Stimulated activated memory B cell treated with anti-CD40 and anti-IgM and Interleukin-4, amounts not matched to agents 10 μg/mL and 1 μg/mL and 100 μg/mL, for 72 hours (primary cell): Measurements from ENCODE around the gene ZBED1.
A peak's percentile ranks its signal among the peaks of the same experiment; 100 is the strongest.
"Not testable (repeated sequence)": the region's sequence is repeated elsewhere in the genome, so short reads cannot be mapped to it uniquely, and the experiment has no call there.

Source experiments
- ATAC-seq: fragments of 150-1000 bp; cut with Tn5 transposase; 2 replicates; pipeline ENCODE4 v1.10.0; 2021
- H3K27ac Mint-ChIP-seq: one replicate; pipeline ENCODE4 v1.8.0; 2022; ENCODE audit warnings: mild to moderate bottlenecking, mixed read lengths
- H3K27me3 Mint-ChIP-seq: one replicate; pipeline ENCODE4 v1.8.0; 2022; ENCODE audit warnings: mixed read lengths
- H3K36me3 Mint-ChIP-seq: one replicate; pipeline ENCODE4 v1.8.0; 2022; ENCODE audit warnings: mixed read lengths
- H3K4me1 Mint-ChIP-seq: one replicate; pipeline ENCODE4 v1.8.0; 2022; ENCODE audit warnings: mixed read lengths
- H3K4me3 Mint-ChIP-seq: one replicate; pipeline ENCODE4 v1.8.0; 2022; ENCODE audit warnings: mild to moderate bottlenecking, moderate library complexity, mixed read lengths
- H3K9me3 Mint-ChIP-seq: one replicate; pipeline ENCODE4 v1.8.0; 2022; ENCODE audit warnings: mixed read lengths

Gene ZBED1

GRCh38 chrX:2500803-2501558 is at the start of gene ZBED1, which contains the start of gene DHRSX:
ZBED1 (minus strand) TSS chrX:2500976; CDS start chrX:2490719, 10,257 bp downstream.
DHRSX (minus strand) TSS chrX:2500976; CDS start chrX:2500925, 51 bp downstream.
- Mint-ChIP-seq H3K4me1 (peaks cover 36% of the 10 kb centered on the region), H3K36me3 (no peaks in the 10 kb centered on the region), H3K4me3 (peak within 1 kb of the TSS; percentile 80), H3K9me3 (no peaks in the 10 kb centered on the region), H3K27me3 (no peaks in the 10 kb centered on the region), H3K27ac (peak within 1 kb of the TSS; percentile 92)
- peak; percentile 76 for ATAC-seq

GRCh38 chrX:2549876-2550275 is 49.1 kb upstream of the ZBED1 start:
- H3K27me3 Mint-ChIP-seq = peaks cover 51% of the 10 kb centered on the region
- no peak overlapping the region for H3K4me3 Mint-ChIP-seq
- peaks cover 7% of the 10 kb centered on the region for H3K9me3 Mint-ChIP-seq
- H3K4me1 Mint-ChIP-seq = peaks cover 6% of the 10 kb centered on the region
- no peak for ATAC-seq
- peaks cover 6% of the 10 kb centered on the region for H3K36me3 Mint-ChIP-seq
- H3K27ac Mint-ChIP-seq = no peak overlapping the region

DNA sequence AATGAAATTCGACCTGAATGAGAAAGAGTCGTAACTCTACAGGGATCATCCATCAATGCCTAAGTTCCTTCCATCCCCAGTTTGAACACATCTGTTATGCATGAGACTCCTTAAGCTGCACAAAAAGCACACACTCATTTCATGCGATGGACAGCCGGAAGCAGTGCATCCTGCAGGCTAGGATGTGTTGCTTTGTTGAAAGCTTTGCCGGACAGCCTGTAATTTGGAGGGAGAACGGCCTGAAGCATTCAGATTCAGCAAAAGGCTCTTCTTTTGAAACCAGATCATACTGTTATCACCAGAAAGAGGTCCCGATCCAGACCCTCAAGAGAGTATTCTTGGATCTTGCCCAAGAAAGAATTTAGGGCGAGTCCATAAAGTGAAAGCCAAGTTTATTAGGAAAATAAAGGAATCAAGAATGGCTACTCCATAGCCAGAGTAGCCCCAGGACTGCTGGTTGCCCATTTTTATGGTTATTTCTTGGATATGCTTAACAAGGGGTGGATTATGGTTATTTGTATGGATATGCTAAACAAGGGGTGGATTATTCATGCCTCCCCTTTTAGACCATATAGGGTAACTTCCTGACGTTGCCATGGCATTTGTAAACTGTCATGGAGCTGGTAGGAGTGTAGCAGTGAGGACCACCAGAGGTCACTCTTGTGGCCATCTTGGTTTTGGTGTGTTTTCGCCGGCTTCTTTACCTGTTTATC is 48.1 kb upstream of the ZBED1 start:
- H3K4me3 Mint-ChIP-seq = no peak overlapping the region

GRCh38 chrX:2547736-2548135 is 47.0 kb upstream of the ZBED1 start:
- peaks cover 7% of the 10 kb centered on the region for H3K9me3 Mint-ChIP-seq
- H3K4me1 Mint-ChIP-seq = peaks cover 4% of the 10 kb centered on the region
- no peak overlapping the region for H3K27ac Mint-ChIP-seq
- H3K4me3 Mint-ChIP-seq = no peak overlapping the region
- H3K36me3 Mint-ChIP-seq = peaks cover 6% of the 10 kb centered on the region
- peaks cover 46% of the 10 kb centered on the region for H3K27me3 Mint-ChIP-seq
- no peak for ATAC-seq

More for the DNA sequence above, 48.1 kb upstream of the ZBED1 start:
- Mint-ChIP-seq H3K27ac (no peak overlapping the region), H3K9me3 (peaks cover 7% of the 10 kb centered on the region), H3K36me3 (peaks cover 6% of the 10 kb centered on the region), H3K27me3 (peaks cover 51% of the 10 kb centered on the region), H3K4me1 (peaks cover 6% of the 10 kb centered on the region)
- ATAC-seq = no peak

DNA sequence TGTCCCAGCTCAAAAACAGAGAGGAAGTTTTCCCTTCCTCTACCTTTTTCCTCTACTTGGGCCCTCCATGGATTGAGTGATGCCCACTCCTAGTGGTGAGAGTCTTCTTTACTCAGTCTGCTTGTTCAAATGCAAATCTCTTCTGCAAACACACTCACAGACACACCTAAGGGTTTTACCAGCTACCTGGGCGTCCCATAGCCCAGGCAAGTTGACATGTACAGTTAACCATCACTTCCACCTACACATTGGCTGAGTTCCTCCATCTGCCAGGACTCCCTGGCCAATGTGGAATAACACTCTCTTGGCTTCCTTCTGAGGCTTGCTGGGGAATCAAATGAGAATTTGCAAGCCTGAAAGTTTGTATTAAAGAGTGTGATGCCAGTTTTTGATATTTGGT is 45.7 kb upstream of the ZBED1 start:
- no peak for ATAC-seq
- peaks cover 7% of the 10 kb centered on the region for H3K9me3 Mint-ChIP-seq
- H3K36me3 Mint-ChIP-seq = peaks cover 6% of the 10 kb centered on the region
- H3K27me3 Mint-ChIP-seq = peaks cover 49% of the 10 kb centered on the region
- no peak overlapping the region for H3K4me3 Mint-ChIP-seq
- peaks cover 7% of the 10 kb centered on the region for H3K4me1 Mint-ChIP-seq
- no peak overlapping the region for H3K27ac Mint-ChIP-seq

DNA sequence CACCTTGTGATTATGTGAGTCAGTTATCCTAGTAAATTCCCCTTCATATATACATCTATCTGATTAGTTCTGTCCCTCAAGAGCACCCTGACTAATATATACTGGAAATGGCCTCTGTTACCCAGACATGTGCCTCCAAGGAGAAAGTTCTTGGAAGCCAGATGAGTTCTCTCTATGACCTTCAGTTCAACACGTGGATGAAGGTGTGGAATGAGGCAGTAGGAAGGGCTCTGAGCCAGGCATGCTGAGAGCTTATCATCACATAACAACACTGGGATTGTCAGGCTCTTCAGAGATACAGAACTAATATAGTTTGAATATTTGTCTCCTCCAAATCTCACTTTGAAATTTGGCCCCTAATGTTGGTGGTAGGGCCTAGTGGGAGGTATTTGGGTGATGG is 44.4 kb upstream of the ZBED1 start:
- peaks cover 7% of the 10 kb centered on the region for H3K9me3 Mint-ChIP-seq
- no peak for ATAC-seq
- no peak overlapping the region for H3K27ac Mint-ChIP-seq
- peaks cover 7% of the 10 kb centered on the region for H3K4me1 Mint-ChIP-seq
- peaks cover 6% of the 10 kb centered on the region for H3K36me3 Mint-ChIP-seq
- H3K27me3 Mint-ChIP-seq = peaks cover 39% of the 10 kb centered on the region
- H3K4me3 Mint-ChIP-seq = no peak overlapping the region

DNA sequence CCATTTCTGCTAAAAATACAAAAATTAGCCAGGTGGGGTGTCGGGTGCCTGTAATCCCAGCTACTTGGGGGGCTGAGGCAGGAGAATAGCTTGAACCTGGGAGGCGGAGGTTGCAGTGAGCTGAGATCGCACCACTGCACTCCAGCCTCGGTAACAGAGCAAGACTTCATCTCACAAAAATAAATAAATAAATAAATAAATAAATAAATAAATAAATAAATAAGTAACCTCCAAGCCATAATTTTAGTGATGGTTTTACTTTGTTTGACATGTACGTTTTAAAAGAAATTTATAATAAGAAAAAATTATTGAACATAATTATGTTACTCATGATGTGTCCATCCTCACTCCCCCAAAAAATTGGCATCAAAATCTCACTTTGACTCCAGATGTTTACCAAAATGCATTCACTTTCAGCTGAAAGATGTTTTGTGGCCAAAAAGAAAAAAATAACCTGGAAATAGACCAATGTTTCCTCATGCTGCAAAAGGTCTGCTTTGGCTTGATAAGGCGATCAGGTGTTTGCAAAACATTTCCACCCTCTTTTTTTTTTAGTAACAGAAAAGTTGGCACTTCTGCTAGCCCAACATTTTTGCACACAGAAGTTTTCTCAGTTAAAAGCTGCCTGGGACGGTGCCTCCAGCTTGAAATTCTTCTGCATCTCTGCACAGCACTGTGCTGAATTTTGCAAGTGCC is 42.2 kb upstream of the ZBED1 start:
- Mint-ChIP-seq H3K36me3 (peaks cover 6% of the 10 kb centered on the region), H3K4me1 (peaks cover 7% of the 10 kb centered on the region), H3K9me3 (peaks cover 7% of the 10 kb centered on the region), H3K27ac (no peak overlapping the region), H3K27me3 (peaks cover 23% of the 10 kb centered on the region), H3K4me3 (no peak overlapping the region)
- ATAC-seq = no peak

GRCh38 chrX:2541603-2542002 is 40.8 kb upstream of the ZBED1 start:
- Mint-ChIP-seq H3K9me3 (peaks cover 7% of the 10 kb centered on the region), H3K27me3 (peaks cover 23% of the 10 kb centered on the region), H3K36me3 (peaks cover 6% of the 10 kb centered on the region), H3K4me3 (no peak overlapping the region), H3K4me1 (peaks cover 7% of the 10 kb centered on the region), H3K27ac (no peak overlapping the region)
- ATAC-seq = no peak

DNA sequence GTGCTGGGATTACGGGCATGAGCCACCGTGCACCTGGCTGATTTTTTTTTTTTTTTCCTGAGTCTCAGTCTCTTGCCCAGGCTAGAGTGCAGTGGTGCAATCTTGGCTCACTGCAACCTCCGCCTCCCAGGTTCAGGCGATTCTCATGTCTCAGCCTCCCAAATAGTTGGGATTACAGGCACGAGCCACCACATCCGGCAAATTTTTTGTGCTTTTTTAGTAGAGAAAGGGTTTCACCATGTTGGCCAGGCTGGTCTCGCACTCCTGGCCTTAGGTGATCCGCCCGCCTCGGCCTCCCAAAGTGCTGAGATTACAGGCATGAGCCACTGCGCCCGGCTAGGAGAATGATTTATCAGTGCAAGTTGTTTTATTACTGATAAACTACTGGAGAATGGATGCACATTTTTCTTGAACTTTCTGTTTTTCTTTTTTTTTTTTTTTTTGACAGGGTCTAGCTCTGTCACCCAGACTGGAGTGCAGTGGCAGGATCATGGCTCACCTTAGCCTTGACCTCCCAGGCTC is 39.7 kb upstream of the ZBED1 start:
- Mint-ChIP-seq H3K27me3 (peaks cover 23% of the 10 kb centered on the region), H3K4me3 (no peak overlapping the region), H3K9me3 (peaks cover under 1% of the 10 kb centered on the region), H3K27ac (no peak overlapping the region), H3K4me1 (peaks cover 7% of the 10 kb centered on the region), H3K36me3 (no peaks in the 10 kb centered on the region)
- no peak for ATAC-seq

GRCh38 chrX:2539586-2539985 is 38.8 kb upstream of the ZBED1 start:
- H3K27me3 Mint-ChIP-seq = peaks cover 19% of the 10 kb centered on the region
- peaks cover 2% of the 10 kb centered on the region for H3K9me3 Mint-ChIP-seq
- H3K4me3 Mint-ChIP-seq = no peak overlapping the region
- peaks cover 7% of the 10 kb centered on the region for H3K4me1 Mint-ChIP-seq
- H3K27ac Mint-ChIP-seq = no peak overlapping the region
- H3K36me3 Mint-ChIP-seq = no peaks in the 10 kb centered on the region
- no peak for ATAC-seq

DNA sequence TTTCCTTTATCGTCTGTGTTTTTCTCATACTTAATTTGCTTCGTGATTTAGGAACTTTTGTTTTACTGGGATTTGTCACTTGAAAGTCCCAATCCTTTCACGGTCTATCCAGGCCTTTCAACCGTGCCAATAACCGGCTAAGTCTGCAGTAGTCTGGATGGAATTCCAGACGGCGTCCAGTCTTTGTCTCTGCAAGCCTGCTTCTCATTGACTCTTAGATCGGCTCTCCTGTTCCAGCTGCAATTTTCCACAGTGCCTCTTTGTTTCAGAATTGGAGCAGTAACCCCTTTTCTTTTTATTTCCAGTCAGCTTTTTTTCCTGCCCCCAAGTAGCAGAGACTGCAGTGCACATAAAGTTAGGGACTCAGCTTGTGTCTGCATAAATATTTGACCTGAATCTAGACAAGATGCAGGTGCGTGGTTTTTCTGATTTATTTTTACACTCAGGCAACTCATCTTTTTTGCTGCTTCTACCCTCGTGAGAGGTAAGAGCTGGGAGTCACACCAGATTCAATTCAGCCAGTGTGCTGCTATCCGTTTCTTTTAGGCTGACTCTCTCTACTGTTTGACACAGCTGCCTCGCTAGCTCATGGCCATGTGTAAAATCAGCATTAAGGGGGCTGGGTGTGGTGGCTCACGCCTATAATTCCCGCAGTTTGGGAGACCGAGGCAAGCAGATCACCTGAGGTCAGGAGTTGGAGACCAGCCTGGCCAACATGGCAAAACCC is 37.4 kb upstream of the ZBED1 start:
- Mint-ChIP-seq H3K36me3 (no peaks in the 10 kb centered on the region), H3K27ac (no peak overlapping the region), H3K27me3 (peaks cover 10% of the 10 kb centered on the region), H3K4me1 (peaks cover 7% of the 10 kb centered on the region), H3K4me3 (no peak overlapping the region), H3K9me3 (peaks cover 3% of the 10 kb centered on the region)
- ATAC-seq = no peak

DNA sequence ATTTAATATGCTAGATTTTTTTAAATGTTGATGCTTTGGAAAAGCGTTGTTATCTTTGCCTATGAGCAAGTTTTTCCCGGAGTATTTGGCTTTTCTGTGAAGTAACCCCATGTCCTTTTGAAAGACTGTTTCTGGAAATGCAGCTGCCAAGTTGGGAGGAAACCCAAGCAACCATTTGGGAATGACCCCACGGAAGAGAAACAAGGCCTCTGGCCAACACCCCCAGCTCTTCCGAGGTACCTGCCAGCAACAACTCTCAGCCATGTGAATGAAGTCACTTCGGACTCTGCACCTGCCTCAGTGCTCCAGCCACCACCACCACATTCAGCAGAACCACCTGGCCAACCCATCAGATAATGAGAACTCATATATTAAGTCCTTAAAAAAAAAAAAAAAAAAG is 36.2 kb upstream of the ZBED1 start:
- Mint-ChIP-seq H3K27me3 (peaks cover 4% of the 10 kb centered on the region), H3K4me1 (peaks cover 5% of the 10 kb centered on the region)
- ATAC-seq = no peak

GRCh38 chrX:2536141-2536540 is 35.4 kb upstream of the ZBED1 start:
- no peak overlapping the region for H3K27ac Mint-ChIP-seq
- no peak for ATAC-seq
- no peaks in the 10 kb centered on the region for H3K36me3 Mint-ChIP-seq
- no peaks in the 10 kb centered on the region for H3K4me1 Mint-ChIP-seq
- peaks cover 3% of the 10 kb centered on the region for H3K9me3 Mint-ChIP-seq
- H3K4me3 Mint-ChIP-seq = no peak overlapping the region
- H3K27me3 Mint-ChIP-seq = no peaks in the 10 kb centered on the region

More for the DNA sequence above, 36.2 kb upstream of the ZBED1 start:
- no peak overlapping the region for H3K27ac Mint-ChIP-seq
- H3K4me3 Mint-ChIP-seq = no peak overlapping the region
- H3K9me3 Mint-ChIP-seq = peaks cover 3% of the 10 kb centered on the region
- H3K36me3 Mint-ChIP-seq = no peaks in the 10 kb centered on the region

GRCh38 chrX:2534261-2535021 is 33.7 kb upstream of the ZBED1 start:
- H3K4me1 Mint-ChIP-seq, H3K9me3 Mint-ChIP-seq, H3K36me3 Mint-ChIP-seq, H3K4me3 Mint-ChIP-seq, H3K27me3 Mint-ChIP-seq, ATAC-seq, H3K27ac Mint-ChIP-seq: not testable (repeated sequence)
